GM19455 (cell line): ENCODE results near the gene CYP26C1.

ENCODE experiments used
- ATAC-seq: cut with Tn5 transposase; IDR thresholded peaks from one replicate; pipeline ENCODE4 v1.9.1; 2021; ENCODE audit not compliant: unreplicated experiment

Gene CYP26C1

GRCh38 chr10:93059975-93060886, at the start of gene CYP26C1:
Gene CYP26C1, plus strand, starts transcription at chr10:93060798. Its CDS starts 466 bp downstream, at chr10:93061264.
- ATAC-seq: no peak

GRCh38 chr10:93015722-93016121, 44.9 kb upstream of the CYP26C1 start:
- ATAC-seq: no peak

GRCh38 chr10:93023013-93023650, 37.5 kb upstream of the CYP26C1 start:
- no peak for ATAC-seq

- ATAC-seq: no peak
Observed at GRCh38 chr10:93026072-93026471, 34.5 kb upstream of the CYP26C1 start.

GRCh38 chr10:93027508-93027907, 33.1 kb upstream of the CYP26C1 start:
- ATAC-seq: no peak

- no peak for ATAC-seq
Observed at GRCh38 chr10:93028883-93029282, 31.7 kb upstream of the CYP26C1 start.

GRCh38 chr10:93030409-93030808, 30.2 kb upstream of the CYP26C1 start:
- ATAC-seq: no peak

- ATAC-seq: no peak
Observed at GRCh38 chr10:93032105-93032808, 28.3 kb upstream of the CYP26C1 start.

GRCh38 chr10:93032809-93033137, 27.8 kb upstream of the CYP26C1 start:
- no peak for ATAC-seq

- no peak for ATAC-seq
Observed at GRCh38 chr10:93034426-93034825, 26.2 kb upstream of the CYP26C1 start.

GRCh38 chr10:93039110-93039509, 21.5 kb upstream of the CYP26C1 start:
- ATAC-seq: no peak

GRCh38 chr10:93039721-93040120, 20.9 kb upstream of the CYP26C1 start:
- ATAC-seq: no peak

- no peak for ATAC-seq
Observed at GRCh38 chr10:93054486-93054885, 6.1 kb upstream of the CYP26C1 start.

GRCh38 chr10:93058139-93058538, 2.5 kb upstream of the CYP26C1 start:
- no peak for ATAC-seq

GRCh38 chr10:93060887-93061593, 442 bp downstream of the CYP26C1 start:
- ATAC-seq: no peak

- no peak for ATAC-seq
Observed at GRCh38 chr10:93061594-93062513, 1.3 kb downstream of the CYP26C1 start.

- no peak for ATAC-seq
Observed at GRCh38 chr10:93062514-93063143, 2.0 kb downstream of the CYP26C1 start.

- no peak for ATAC-seq
Observed at GRCh38 chr10:93063144-93063976, 2.8 kb downstream of the CYP26C1 start.
